Measurements from ENCODE around the gene GOLPH3.

DNA sequence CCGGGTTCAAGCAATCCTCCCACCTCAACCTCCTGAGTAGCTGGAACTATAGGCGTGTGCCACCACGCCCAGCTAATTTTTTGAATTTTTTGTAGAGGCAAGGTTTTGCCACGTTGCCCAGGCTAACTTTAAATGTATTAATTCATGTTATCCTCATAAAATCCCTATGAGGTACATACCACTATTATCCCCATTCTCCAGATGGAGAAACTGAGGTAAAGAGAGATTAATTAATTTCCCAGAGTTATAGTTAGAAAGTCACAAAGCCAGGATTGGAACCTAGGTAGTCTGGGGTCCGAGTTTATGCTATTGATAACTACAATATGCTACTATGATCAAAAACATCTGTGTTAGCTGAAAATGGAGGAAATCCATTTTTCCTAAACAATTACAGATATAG is 31.9 kb upstream of the GOLPH3 start:
- TF ChIP-seq, protein P1, sequence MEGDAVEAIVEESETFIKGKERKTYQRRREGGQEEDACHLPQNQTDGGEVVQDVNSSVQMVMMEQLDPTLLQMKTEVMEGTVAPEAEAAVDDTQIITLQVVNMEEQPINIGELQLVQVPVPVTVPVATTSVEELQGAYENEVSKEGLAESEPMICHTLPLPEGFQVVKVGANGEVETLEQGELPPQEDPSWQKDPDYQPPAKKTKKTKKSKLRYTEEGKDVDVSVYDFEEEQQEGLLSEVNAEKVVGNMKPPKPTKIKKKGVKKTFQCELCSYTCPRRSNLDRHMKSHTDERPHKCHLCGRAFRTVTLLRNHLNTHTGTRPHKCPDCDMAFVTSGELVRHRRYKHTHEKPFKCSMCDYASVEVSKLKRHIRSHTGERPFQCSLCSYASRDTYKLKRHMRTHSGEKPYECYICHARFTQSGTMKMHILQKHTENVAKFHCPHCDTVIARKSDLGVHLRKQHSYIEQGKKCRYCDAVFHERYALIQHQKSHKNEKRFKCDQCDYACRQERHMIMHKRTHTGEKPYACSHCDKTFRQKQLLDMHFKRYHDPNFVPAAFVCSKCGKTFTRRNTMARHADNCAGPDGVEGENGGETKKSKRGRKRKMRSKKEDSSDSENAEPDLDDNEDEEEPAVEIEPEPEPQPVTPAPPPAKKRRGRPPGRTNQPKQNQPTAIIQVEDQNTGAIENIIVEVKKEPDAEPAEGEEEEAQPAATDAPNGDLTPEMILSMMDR (IDR thresholded peaks at IDR 0.05): no peak
- no peak for TF ChIP-seq EZH2 (IDR thresholded peaks at IDR 0.05)
